HepG2 (cell line): Measurements from ENCODE around the gene CSF1R. TPM values are rescaled to one million over a fixed set of nuclear protein-coding genes. Genes with fewer than 3 reads are reported as not detected.
A peak's percentile ranks its signal among the peaks of the same experiment; 100 is the strongest.

Experiments used
- ATAC-seq: fragments of 200-7000 bp; cut with Tn5 transposase; 3 replicates; pipeline ENCODE4 v1.9.1; 2020; ENCODE audit warnings: mild to moderate bottlenecking, moderate library complexity
- BruUV-seq: library from RNA; stranded (reverse); fragments of 400-500 nt; replicated peaks from 2 replicates; lab custom pipeline; 2021; lab: Mats Ljungman, UMichigan
- CTCF ChIA-PET: fragments of 300-600 bp; formaldehyde crosslinking; extraction: SDS; loops from one replicate; lab custom pipeline; 2021; ENCODE audit warnings: low total read pairs, inconsistent platforms, low intra/inter-chr PET ratio; lab: Yijun Ruan, JAX
- POLR2A ChIA-PET: fragments of 350-600 bp; sonication (Branson Sonifier 250); formaldehyde crosslinking; loops from one replicate; lab custom pipeline; 2020; ENCODE audit warnings: antibody characterized with exemption, inconsistent platforms; lab: Yijun Ruan, JAX
- DNase-seq: peaks from one replicate; pipeline ENCODE4 v3.0.0-alpha.2; 2015; ENCODE audit warnings: low spot score
- FAIRE-seq: peaks from 3 replicates; lab custom pipeline; 2011; peaks lifted over from hg19 to GRCh38; lab: Jason Lieb, UNC
- H2AFZ ChIP-seq: one replicate; pipeline ENCODE4 v1.6.1; 2011; ENCODE audit warnings: low read length, inconsistent platforms
- H3K27ac ChIP-seq: fragments of 300-600 bp; 3 replicates; pipeline ENCODE4 v1.8.0; 2011; ENCODE audit warnings: mixed run types, mild to moderate bottlenecking, mixed read lengths, low read length, inconsistent platforms; ENCODE audit not compliant: insufficient read depth; ENCODE audit errors: extremely low read length
- H3K27me3 ChIP-seq, 2 experiments: fragments of 200-600 bp in 1 of 2; 2 replicates in 1 of 2; 3 replicates in 1 of 2; pipeline versions ENCODE4 v1.6.0 to v1.8.0; 2011; ENCODE audit warnings: low read length in 2 of 2, mild to moderate bottlenecking in 2 of 2, moderate library complexity in 2 of 2, inconsistent platforms in 1 of 2; ENCODE audit not compliant: insufficient read depth in 2 of 2, control insufficient read depth in 1 of 2
- H3K36me3 ChIP-seq, 2 experiments: fragments of 200-600 bp in 1 of 2; replicated peaks in 1 of 2; 2 replicates in 1 of 2; 3 replicates in 1 of 2; pipeline versions ENCODE4 v1.5.1 to v1.8.0; 2011; ENCODE audit warnings: low read length in 2 of 2, inconsistent platforms in 1 of 2; ENCODE audit not compliant: insufficient read depth in 2 of 2, control insufficient read depth in 1 of 2
- H3K4me1 ChIP-seq: 2 replicates; pipeline ENCODE4 v1.5.1; 2012; ENCODE audit warnings: low read length, inconsistent platforms; ENCODE audit not compliant: insufficient read depth
- H3K4me2 ChIP-seq: 2 replicates; pipeline ENCODE4 v1.6.0; 2011; ENCODE audit warnings: low read depth, low read length, inconsistent platforms
- H3K4me3 ChIP-seq, 3 experiments: fragments of 200-600 bp in 1 of 3; sonication (generic), shearing (Covaris generic) in 1 of 3; replicated peaks in 1 of 3; 2 replicates each; pipeline ENCODE4 v1.5.1; 2011 to 2016; ENCODE audit warnings: low read length in 3 of 3, inconsistent platforms in 2 of 3, low read depth in 2 of 3, mild to moderate bottlenecking in 2 of 3, control low read depth in 1 of 3, mixed read lengths in 1 of 3; ENCODE audit not compliant: insufficient read depth in 1 of 3
- H3K79me2 ChIP-seq: one replicate; pipeline ENCODE4 v1.6.1; 2011; ENCODE audit warnings: low read length, inconsistent platforms; ENCODE audit not compliant: insufficient read depth
- H3K9ac ChIP-seq: 2 replicates; pipeline ENCODE4 v1.6.0; 2011; ENCODE audit warnings: mild to moderate bottlenecking, low read depth, low read length, inconsistent platforms; ENCODE audit not compliant: insufficient read depth
- H3K9me3 ChIP-seq: 2 replicates; pipeline ENCODE4 v1.5.1; 2012; ENCODE audit warnings: mild to moderate bottlenecking, low read length
- H4K20me1 ChIP-seq: 2 replicates; pipeline ENCODE4 v1.6.0; 2011; ENCODE audit warnings: inconsistent platforms, mild to moderate bottlenecking, low read length, moderate library complexity; ENCODE audit not compliant: insufficient read depth
- JDP2 ChIP-seq: sonication (generic); formaldehyde crosslinking; IDR thresholded peaks from 2 replicates; pipeline ENCODE4 v1.8.1; 2022; ENCODE audit warnings: missing genetic modification reagents, borderline replicate concordance
- NFIB ChIP-seq: sonication (generic); formaldehyde crosslinking; IDR thresholded peaks from 2 replicates; pipeline ENCODE4 v1.9.0; 2021; ENCODE audit warnings: missing genetic modification reagents, mild to moderate bottlenecking, borderline replicate concordance
- NR3C1 ChIP-seq: sonication (generic); formaldehyde crosslinking; IDR thresholded peaks from 2 replicates; pipeline ENCODE4 v1.4.0; 2020; ENCODE audit warnings: missing genetic modification reagents
- PHF20 ChIP-seq: sonication (generic); formaldehyde crosslinking; IDR thresholded peaks from 2 replicates; pipeline ENCODE4 v1.5.0; 2020; ENCODE audit warnings: mild to moderate bottlenecking, missing genetic modification reagents
- SETDB1 ChIP-seq: sonication (generic); formaldehyde crosslinking; IDR thresholded peaks from 2 replicates; pipeline ENCODE4 v1.5.1; 2020; ENCODE audit warnings: missing genetic modification reagents, mild to moderate bottlenecking, borderline replicate concordance
- SMAD9 ChIP-seq: sonication (generic); formaldehyde crosslinking; IDR thresholded peaks from 2 replicates; pipeline ENCODE4 v1.5.1; 2020; ENCODE audit warnings: mild to moderate bottlenecking, missing genetic modification reagents
- THAP11 ChIP-seq: IDR thresholded peaks from 2 replicates; pipeline ENCODE4 v1.6.1; 2016; ENCODE audit warnings: missing biosample characterization, missing genetic modification reagents
- ZBTB3 ChIP-seq: sonication (generic); formaldehyde crosslinking; IDR thresholded peaks from 2 replicates; pipeline ENCODE4 v1.4.0; 2020; ENCODE audit warnings: low read depth, mild to moderate bottlenecking, moderate library complexity, missing genetic modification reagents, borderline replicate concordance
- ZBTB49 ChIP-seq: sonication (generic); formaldehyde crosslinking; IDR thresholded peaks from 2 replicates; pipeline ENCODE4 v1.4.0; 2020; ENCODE audit warnings: missing genetic modification reagents, borderline replicate concordance
- ZBTB7B ChIP-seq: sonication (generic); formaldehyde crosslinking; IDR thresholded peaks from 2 replicates; pipeline ENCODE4 v1.4.0; 2020; ENCODE audit warnings: missing genetic modification reagents
- ZNF205 ChIP-seq: IDR thresholded peaks from 2 replicates; pipeline ENCODE4 v1.6.1; 2018; ENCODE audit warnings: missing biosample characterization, missing genetic modification reagents
- ZNF343 ChIP-seq: sonication (generic); formaldehyde crosslinking; IDR thresholded peaks from 2 replicates; pipeline ENCODE4 v1.4.0; 2020; ENCODE audit warnings: mild to moderate bottlenecking, missing genetic modification reagents
- ZNF367 ChIP-seq: sonication (generic); formaldehyde crosslinking; IDR thresholded peaks from 2 replicates; pipeline ENCODE4 v1.4.0; 2020; ENCODE audit warnings: missing genetic modification reagents, borderline replicate concordance
- ZNF790 ChIP-seq: sonication (generic); formaldehyde crosslinking; IDR thresholded peaks from 2 replicates; pipeline ENCODE4 v1.8.0; 2022; ENCODE audit warnings: missing genetic modification reagents, mild to moderate bottlenecking, borderline replicate concordance
- ZNF879 ChIP-seq: sonication (generic); formaldehyde crosslinking; IDR thresholded peaks from 2 replicates; pipeline ENCODE4 v1.8.1; 2023; ENCODE audit warnings: missing genetic modification reagents
- ZSCAN31 ChIP-seq: sonication (generic); formaldehyde crosslinking; IDR thresholded peaks from 2 replicates; pipeline ENCODE4 v1.5.0; 2020; ENCODE audit warnings: low read depth, mild to moderate bottlenecking, missing genetic modification reagents
- WGBS: methylation state at CpG from one replicate; pipeline ENCODE4 v1.1.6; 2017; ENCODE audit warnings: low lambda C conversion rate; 5-methylcytosine and 5-hydroxymethylcytosine counted together
- in situ Hi-C: cut with HindIII; loops from 2 replicates; pipeline ENCODE4 v1.10.0; 2017; ENCODE audit warnings: low pct_unique_long_range_greater_than_20kb; ENCODE audit not compliant: extremely low pct_ligation_motif_present
- intact Hi-C: fragments of 100-400 bp; cut with micrococcal nuclease; formaldehyde crosslinking; loops from one replicate; pipeline ENCODE4 v1.10.0; 2022; ENCODE audit not compliant: unreplicated experiment
- polyA plus RNA-seq, 8 experiments: library from polyadenylated mRNA; depleted of rRNA in 3 of 8; stranded (reverse) in 7 of 8; unstranded in 1 of 8; fragments of >200 nt; fragmentation: Illumina TruSeq in 4 of 8; extraction: Trizol in 4 of 8; gene quantifications; 2 replicates each; pipeline versions ENCODE4 v1.2.1 to v1.2.3, GENCODE V29; 2011 to 2016; ENCODE audit warnings: low read depth in 4 of 8, missing spikeins in 1 of 8, mixed read lengths in 1 of 8; ENCODE audit not compliant: insufficient read depth in 1 of 8
- total RNA-seq, 5 experiments: library from RNA; depleted of rRNA; stranded (reverse); fragments of >200 nt; fragmentation: Illumina TruSeq; extraction: Trizol; gene quantifications; 2 replicates each; pipeline ENCODE4 v1.2.3, GENCODE V29; 2016; ENCODE audit warnings: low read depth in 1 of 5
- TF ChIP-seq, protein P1 (sequence below): IDR thresholded peaks from 2 replicates; pipeline ENCODE4 v1.6.1; 2016; ENCODE audit warnings: low read depth

Gene CSF1R
- total and polyA plus RNA-seq, 2 of the 13 experiments (the other 11 are each of a cell fraction or from before 2014, with no cell fraction given): 0.01 TPM; not detected in 1

DNA sequence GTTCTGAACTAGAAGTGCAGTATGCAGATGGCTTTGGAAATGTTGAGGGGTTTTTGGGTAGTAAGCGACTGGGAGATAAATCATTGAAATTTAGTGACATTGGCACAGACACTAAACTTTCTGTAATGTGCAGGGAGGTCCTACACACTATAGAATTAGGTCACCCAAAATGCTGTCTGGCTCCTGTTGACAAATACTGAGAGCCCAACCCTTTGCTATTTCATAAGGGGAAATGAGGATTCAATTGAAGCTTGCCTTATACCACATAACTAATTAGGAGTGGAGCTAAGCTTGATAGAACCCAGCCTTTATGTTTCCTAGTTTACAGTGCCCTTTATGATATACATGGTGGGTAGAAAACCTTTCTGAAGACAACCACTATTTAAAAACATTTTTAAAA, 63.2 kb downstream of the CSF1R start (continued):
- TF ChIP-seq, protein P1, sequence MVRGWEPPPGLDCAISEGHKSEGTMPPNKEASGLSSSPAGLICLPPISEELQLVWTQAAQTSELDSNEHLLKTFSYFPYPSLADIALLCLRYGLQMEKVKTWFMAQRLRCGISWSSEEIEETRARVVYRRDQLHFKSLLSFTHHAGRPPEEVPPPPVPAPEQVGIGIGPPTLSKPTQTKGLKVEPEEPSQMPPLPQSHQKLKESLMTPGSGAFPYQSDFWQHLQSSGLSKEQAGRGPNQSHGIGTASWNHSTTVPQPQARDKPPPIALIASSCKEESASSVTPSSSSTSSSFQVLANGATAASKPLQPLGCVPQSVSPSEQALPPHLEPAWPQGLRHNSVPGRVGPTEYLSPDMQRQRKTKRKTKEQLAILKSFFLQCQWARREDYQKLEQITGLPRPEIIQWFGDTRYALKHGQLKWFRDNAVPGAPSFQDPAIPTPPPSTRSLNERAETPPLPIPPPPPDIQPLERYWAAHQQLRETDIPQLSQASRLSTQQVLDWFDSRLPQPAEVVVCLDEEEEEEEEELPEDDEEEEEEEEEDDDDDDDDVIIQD (CRISPR knock-in tag): no peak
- TF ChIP-seq ZNF790 (CRISPR knock-in tag) (no peak), PHF20 (CRISPR knock-in tag) (no peak), ZNF367 (CRISPR knock-in tag) (no peak), NR3C1 (CRISPR knock-in tag) (no peak), THAP11 (CRISPR knock-in tag) (no peak), ZBTB7B (CRISPR knock-in tag) (no peak), ZBTB3 (CRISPR knock-in tag) (no peak), ZNF343 (CRISPR knock-in tag) (no peak), ZNF879 (CRISPR knock-in tag) (no peak)
- TF ChIP-seq, all 625 proteins: peak for 0

DNA sequence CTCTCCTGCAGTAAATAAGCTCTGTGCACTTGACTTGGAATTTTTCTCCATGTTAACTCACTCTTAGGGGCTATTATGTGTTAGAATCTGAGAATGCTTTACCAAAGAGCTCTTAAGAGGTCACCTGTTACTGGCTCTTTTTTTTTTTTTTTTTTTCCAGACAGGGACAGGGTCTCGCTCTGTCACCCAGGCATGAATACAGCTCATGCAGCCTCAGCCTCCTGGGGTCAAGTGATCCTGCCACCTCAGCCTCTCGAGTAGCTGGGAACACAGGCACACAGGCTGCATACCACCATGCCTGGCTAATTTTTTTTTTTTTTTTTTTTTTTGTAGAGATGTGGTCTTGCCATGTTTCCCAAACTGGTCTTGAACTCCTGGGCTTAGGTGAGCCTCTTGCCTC, 63.7 kb downstream of the CSF1R start:
- Histone ChIP-seq H3K4me3 (no peak overlapping the region), H3K9me3 (no peaks in the 10 kb centered on the region), H3K4me1 (peaks cover 55% of the 10 kb centered on the region), H3K9ac (no peak overlapping the region), H3K79me2 (no peaks in the 10 kb centered on the region), H3K4me2 (no peak overlapping the region), H3K27ac (peak overlapping the region; percentile 28), H4K20me1 (no peaks in the 10 kb centered on the region), H2AFZ (no peak overlapping the region), H3K27me3 (no peaks in the 10 kb centered on the region), H3K36me3 (peaks cover 26 to 71% of the 10 kb centered on the region in 2 experiments)
- TF ChIP-seq JDP2 (CRISPR knock-in tag): no peak
- no peak for TF ChIP-seq SMAD9 (CRISPR knock-in tag)
- no peak for TF ChIP-seq NFIB (CRISPR knock-in tag)
- no peak for TF ChIP-seq ZBTB49 (CRISPR knock-in tag)
- TF ChIP-seq SETDB1 (CRISPR knock-in tag): no peak
- TF ChIP-seq ZNF205: no peak
- TF ChIP-seq ZSCAN31 (CRISPR knock-in tag): no peak
- ChIA-PET CTCF (no interaction called here), POLR2A (interaction anchor here (0.6 to 1.4 kb wide), 4 partner anchors 12 to 20 kb away, joined by 3 to 5 read pairs (median 4); no protein-coding TSS in a partner anchor)
- no peak for DNase-seq
- FAIRE-seq: no peak
- no TSS peak for BruUV-seq
- ATAC-seq: no peak
- intact Hi-C loops: loop anchor here (10.0 kb wide), 1 partner anchor 332 kb away; the partner anchor contains the start of gene TCOF1
- WGBS: 97% methylated on average over 2 of the region's 2 CpGs
- in situ Hi-C loops: no loop called here
